Dermis microvascular lymphatic vessel endothelial cell (primary cell): ENCODE measurements around the gene KDM4B. TPM values are rescaled to one million over a fixed set of nuclear protein-coding genes. Genes with fewer than 3 reads are reported as not detected.

ENCODE experiments used
- DNase-seq, 2 donors: peaks; one replicate each; pipeline versions ENCODE4 v3.0.0 to v3.0.0-alpha.2; 2010; ENCODE audit warnings: low read depth in 2 of 2
- total RNA-seq: library from RNA; depleted of rRNA; stranded (reverse); fragments of >200 nt; gene quantifications from 2 replicates; pipeline ENCODE4 v1.2.1, GENCODE V29; 2014

Gene KDM4B
- total RNA-seq, 1 donor from 2014 or later = 9.5 TPM

- DNase-seq = no peak
Observed at GRCh38 chr19:5120321-5120720, 151.4 kb downstream of the KDM4B start.

- no peak for DNase-seq
Observed at GRCh38 chr19:5120833-5121232, 151.9 kb downstream of the KDM4B start.

DNA sequence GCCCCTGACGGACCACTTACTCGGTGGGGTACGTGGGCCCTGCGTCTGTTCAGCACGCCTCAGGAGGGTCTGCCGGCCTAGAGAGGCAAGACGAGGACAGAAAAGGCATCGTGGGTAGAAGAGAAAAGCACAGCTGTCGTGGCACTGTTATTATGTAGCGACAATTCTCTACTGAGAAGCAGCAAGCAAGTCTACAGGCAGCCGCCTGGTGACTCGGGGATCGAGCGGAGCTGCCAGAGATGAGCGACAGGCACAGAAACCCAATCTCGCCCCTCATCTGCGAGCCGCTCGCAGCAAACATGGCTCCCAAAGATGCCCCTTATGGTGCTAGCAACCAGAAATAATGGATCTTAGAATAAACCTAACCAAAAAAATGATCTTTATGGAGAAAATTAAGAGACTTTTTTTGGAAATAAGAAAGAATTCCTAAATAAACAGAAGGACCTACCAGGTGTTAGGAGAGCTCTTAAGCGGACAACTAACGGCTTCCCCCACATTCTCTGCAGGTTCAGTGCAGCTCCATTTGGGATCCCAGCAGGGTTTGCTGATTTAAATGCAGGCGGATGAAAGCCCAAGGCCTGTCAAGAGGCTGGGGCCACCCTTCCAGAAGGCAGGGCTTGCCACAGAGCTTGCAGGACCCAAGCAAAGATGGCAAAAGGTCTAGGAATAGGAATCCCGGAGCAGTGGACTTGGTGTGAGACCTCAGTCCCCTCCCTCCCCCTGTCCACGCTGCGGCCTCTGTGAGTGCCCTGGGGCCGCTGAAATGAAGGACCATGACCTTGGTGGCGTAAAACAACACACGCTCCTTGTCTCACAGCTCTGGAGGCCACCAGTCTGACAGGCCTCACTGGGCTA is 152.6 kb downstream of the KDM4B start:
- no peak for DNase-seq

- no peak for DNase-seq
Observed at GRCh38 chr19:5122121-5122400, 153.1 kb downstream of the KDM4B start.

DNA sequence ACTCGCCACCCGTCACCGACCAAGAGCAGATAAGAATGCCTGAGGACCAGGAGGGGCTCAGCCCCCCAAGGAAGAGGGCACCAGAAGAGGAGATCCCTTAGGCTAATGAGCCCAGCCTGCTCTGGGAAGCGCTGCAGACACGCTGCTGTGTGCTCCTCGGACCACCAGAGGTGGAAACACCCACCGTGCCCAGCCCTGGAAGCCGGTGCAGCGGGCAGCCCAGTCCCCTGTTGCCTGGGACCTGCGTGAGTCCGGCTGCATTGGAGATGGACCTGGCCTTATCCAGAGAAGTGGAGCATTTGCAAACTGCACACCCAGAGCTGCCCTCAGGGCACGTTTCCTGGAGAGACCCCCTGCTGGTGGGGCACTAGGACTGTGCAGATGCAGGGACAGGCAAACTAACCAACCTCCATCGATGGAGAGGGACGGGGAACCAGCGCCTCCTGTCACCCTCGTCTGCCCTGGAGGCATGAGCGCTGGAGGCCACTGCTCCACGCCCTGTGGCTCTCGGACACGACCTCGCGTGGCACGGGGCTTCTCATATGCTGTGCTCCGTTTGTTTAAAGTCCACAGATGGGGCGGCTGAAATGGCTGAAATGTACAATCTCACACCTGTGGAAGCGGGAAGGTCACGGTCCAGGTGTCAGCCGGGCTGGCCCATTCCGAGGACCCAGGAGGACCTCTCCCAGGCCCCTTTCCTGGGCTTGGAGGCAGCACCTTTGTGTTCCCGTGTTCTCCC is 153.9 kb downstream of the KDM4B start:
- DNase-seq = no peak

GRCh38 chr19:5123646-5124045 is 154.7 kb downstream of the KDM4B start:
- DNase-seq = no peak

- DNase-seq = no peak
Observed at GRCh38 chr19:5124111-5124855, 155.4 kb downstream of the KDM4B start.

GRCh38 chr19:5125376-5125775 is 156.5 kb downstream of the KDM4B start:
- DNase-seq = no peak

DNA sequence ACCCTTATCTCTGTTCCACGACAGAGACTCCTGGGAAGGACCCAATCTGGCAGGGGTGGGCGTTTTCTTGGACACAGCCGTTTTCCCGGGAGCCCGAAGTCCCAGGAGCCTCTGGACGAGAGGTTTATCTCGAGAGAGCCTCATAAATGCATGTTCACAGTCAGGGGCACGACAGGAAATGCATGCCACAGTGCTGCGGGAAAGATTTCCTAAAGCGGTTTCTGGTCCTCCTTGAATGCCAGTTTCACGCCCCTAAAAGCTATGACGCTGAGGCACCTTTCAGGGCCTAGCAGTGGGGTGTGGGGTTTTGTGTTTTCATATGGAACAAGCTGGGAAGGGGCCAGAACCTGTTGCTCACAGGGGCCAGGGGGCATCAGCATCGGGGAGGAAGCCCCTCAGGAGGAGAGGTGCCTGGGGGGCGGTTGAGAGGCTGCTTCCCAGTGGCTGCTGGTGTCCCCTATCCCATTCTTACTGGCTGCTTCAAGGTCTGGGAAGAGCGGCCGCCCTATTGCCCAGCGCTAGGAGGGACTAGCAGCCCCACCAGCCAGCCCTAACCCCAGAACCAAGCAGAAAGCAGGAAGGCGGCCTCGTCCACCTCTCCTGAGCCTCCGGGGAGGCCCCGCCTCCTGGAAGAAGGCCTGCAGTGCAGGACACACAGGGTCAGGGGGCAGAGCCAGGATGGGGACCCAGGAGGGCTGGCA is 157.0 kb downstream of the KDM4B start:
- no peak for DNase-seq

DNA sequence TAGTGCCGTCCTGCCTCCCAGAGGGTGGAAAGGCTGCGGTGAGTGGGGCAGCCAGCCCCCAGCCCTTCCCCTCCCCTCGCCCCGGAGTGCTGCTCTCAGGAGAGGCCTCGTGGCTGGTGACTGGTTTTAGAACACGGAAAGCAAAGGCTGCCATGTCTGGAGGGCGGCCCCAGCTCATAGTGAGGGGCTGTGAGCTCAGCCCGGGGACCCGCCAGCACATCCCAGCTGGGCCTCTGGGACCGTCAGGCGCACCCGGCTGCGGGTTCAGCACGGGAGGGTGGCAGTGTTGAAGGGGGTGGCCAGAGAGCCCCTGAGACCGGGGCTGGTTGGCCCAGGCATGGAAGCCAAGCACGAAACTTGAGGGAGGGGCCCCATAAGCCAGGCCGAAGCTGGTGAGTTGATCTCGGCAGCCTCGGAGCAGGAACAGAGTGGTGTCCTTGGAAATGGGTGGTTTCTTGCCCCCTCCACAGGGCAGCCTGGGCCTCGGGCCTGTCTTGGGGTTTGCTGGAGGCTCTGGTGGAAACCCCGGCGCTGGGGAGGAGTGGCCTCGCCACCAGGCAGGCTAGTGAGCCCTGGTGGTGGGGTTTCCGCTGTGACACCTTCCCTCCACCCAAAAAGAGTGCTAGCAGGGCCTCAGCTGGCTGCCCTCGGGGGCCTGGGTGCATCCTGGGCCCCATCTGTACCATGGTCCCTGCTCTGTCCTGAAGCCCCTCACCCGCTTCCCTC is 157.7 kb downstream of the KDM4B start:
- DNase-seq = no peak

- no peak for DNase-seq
Observed at GRCh38 chr19:5127717-5128116, 158.8 kb downstream of the KDM4B start.

DNA sequence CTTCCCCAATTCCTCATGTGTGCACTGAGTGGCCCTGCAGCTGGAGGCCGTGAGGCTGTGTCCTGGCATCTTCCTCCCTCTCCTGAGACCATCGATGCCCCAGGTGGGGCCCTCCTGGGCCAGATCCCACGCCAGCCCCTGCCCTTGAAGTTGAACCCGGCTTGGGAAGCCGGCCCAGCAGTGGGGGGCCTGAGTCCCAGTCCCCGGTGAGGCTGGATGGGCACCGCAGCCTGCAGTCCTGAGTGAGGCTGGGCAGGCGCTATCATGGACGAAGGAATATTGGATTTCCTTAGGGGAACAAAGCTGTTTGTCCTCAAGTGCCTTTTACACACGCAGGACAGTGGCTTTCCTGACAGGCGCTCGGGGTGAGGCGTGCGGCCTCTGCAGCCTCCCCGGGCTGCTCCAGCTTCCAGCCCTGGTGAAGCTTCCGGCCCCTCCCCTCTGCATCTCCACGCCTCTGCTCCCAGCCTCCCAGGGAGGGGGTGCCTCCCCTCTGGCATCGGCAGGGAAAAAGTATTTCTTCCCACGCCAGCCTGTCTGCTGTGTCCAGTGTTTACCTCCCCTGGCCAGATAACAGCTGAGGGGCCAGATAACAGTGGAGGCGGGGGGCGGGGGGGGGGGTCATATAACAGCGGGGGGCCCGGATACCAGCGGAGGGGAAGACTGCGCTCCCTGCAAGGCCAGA is 159.5 kb downstream of the KDM4B start:
- DNase-seq = peak; percentile 61 to 77

DNA sequence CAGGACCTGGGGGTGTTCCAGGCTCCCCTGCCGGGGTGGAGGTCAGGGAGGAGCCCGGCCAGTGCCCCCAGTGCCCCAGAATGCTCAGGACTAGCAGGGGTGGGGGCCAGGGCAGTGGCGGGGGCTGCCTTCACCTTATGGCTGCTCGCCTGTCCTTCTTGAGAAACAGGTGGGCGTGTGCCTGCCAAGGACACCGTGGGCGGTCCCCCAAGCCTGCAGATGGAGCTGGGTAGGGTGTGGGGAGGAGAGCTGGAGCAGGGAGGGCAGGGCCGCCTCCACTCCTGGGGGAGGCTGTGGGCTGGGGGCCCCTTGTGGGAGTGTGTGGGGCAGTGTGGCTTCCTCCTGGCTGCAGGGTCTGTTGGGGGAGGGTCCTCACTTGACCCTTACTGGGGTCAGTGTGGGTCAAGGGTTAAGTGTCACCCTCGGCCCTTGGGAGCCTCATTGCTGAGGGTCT is 160.1 kb downstream of the KDM4B start:
- peak in 1 of 2 donors; percentile 29 for DNase-seq

- DNase-seq = no peak
Observed at GRCh38 chr19:5129691-5130090, 160.8 kb downstream of the KDM4B start.

- DNase-seq = no peak
Observed at GRCh38 chr19:5130371-5131030, 161.6 kb downstream of the KDM4B start.

DNA sequence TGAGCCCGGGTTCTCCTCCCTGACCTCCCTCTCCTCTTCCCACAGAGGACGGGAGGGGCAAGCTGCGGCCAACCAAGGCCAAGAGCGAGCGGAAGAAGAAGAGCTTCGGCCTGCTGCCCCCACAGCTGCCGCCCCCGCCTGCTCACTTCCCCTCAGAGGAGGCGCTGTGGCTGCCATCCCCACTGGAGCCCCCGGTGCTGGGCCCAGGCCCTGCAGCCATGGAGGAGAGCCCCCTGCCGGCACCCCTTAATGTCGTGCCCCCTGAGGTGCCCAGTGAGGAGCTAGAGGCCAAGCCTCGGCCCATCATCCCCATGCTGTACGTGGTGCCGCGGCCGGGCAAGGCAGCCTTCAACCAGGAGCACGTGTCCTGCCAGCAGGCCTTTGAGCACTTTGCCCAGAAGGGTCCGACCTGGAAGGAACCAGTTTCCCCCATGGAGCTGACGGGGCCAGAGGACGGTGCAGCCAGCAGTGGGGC is 162.2 kb downstream of the KDM4B start:
- no peak for DNase-seq

GRCh38 chr19:5131506-5132205 is 162.7 kb downstream of the KDM4B start:
- no peak for DNase-seq

DNA sequence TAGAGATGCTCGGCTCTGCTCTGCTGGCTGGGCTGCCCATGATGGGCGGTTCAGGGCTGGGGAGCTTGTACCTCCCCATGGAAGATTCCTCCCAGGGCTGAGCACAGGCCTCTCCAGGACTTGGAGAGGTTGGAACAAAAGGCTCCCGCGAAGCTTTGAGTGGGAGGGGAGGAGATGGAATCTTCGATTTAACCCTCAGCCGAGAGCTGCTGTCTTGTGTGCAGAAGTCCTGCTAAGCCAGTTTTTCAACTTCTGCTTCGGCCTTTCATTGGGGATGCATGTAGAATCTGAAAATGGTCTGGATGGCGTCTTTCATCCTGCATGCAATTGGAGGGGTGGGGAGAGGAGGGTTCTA is 163.3 kb downstream of the KDM4B start:
- DNase-seq = no peak
